ENCODE data around the gene UCN3. TPM values are rescaled to one million over a fixed set of nuclear protein-coding genes. Genes with fewer than 3 reads are reported as not detected.

Gene UCN3
- total RNA-seq, 2 donors from 2014 or later = not detected

GRCh38 chr10:5396556-5397300 lies 32.0 kb downstream of the UCN3 start:
- 50% methylated on average over 12 of the region's 12 CpGs for WGBS
- DNase-seq (ENCODE audit: low spot score) = no peak
- no peaks in the 10 kb centered on the region for H3K9me3 ChIP-seq
- H3K27me3 ChIP-seq (replicated peaks; ENCODE audit: insufficient read depth) = no peaks in the 10 kb centered on the region
- no peaks in the 10 kb centered on the region for H3K36me3 ChIP-seq
- H3K4me3 ChIP-seq = no peak overlapping the region
- intact Hi-C loops (cut with DNase I) = no loop called here
- no peak for TF ChIP-seq POLR2A (IDR thresholded peaks at IDR 0.05)
- TF ChIP-seq, protein P1, sequence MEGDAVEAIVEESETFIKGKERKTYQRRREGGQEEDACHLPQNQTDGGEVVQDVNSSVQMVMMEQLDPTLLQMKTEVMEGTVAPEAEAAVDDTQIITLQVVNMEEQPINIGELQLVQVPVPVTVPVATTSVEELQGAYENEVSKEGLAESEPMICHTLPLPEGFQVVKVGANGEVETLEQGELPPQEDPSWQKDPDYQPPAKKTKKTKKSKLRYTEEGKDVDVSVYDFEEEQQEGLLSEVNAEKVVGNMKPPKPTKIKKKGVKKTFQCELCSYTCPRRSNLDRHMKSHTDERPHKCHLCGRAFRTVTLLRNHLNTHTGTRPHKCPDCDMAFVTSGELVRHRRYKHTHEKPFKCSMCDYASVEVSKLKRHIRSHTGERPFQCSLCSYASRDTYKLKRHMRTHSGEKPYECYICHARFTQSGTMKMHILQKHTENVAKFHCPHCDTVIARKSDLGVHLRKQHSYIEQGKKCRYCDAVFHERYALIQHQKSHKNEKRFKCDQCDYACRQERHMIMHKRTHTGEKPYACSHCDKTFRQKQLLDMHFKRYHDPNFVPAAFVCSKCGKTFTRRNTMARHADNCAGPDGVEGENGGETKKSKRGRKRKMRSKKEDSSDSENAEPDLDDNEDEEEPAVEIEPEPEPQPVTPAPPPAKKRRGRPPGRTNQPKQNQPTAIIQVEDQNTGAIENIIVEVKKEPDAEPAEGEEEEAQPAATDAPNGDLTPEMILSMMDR (IDR thresholded peaks at IDR 0.05) = no peak
- TF ChIP-seq POLR2AphosphoS5 (IDR thresholded peaks at IDR 0.05) = no peak
- H3K27ac ChIP-seq = no peak overlapping the region
- H3K4me1 ChIP-seq (replicated peaks) = no peaks in the 10 kb centered on the region

- WGBS = 72% methylated on average over 6 of the region's 6 CpGs
- intact Hi-C loops (cut with DNase I) = no loop called here
- Histone ChIP-seq H3K4me3 (no peak overlapping the region), H3K36me3 (no peaks in the 10 kb centered on the region), H3K27ac (no peak overlapping the region), H3K4me1 (replicated peaks) (no peaks in the 10 kb centered on the region), H3K9me3 (no peaks in the 10 kb centered on the region), H3K27me3 (replicated peaks; ENCODE audit: insufficient read depth) (no peaks in the 10 kb centered on the region)
- no peak for TF ChIP-seq POLR2AphosphoS5 (IDR thresholded peaks at IDR 0.05)
- no peak for DNase-seq (ENCODE audit: low spot score)
Measured at GRCh38 chr10:5399332-5399731, 34.6 kb downstream of the UCN3 start.

- WGBS = 85% methylated on average over 9 of the region's 9 CpGs
- no peaks in the 10 kb centered on the region for H3K36me3 ChIP-seq
- TF ChIP-seq, protein P1 (IDR thresholded peaks at IDR 0.05) = no peak
- TF ChIP-seq POLR2AphosphoS5 (IDR thresholded peaks at IDR 0.05) (no peak), POLR2A (IDR thresholded peaks at IDR 0.05) (no peak)
- H3K4me3 ChIP-seq = no peak overlapping the region
- H3K27ac ChIP-seq = no peak overlapping the region
- DNase-seq (ENCODE audit: low spot score) = no peak
- no peaks in the 10 kb centered on the region for H3K4me1 ChIP-seq (replicated peaks)
- no peaks in the 10 kb centered on the region for H3K9me3 ChIP-seq
- H3K27me3 ChIP-seq (replicated peaks; ENCODE audit: insufficient read depth) = no peaks in the 10 kb centered on the region
- intact Hi-C loops (cut with DNase I) = no loop called here
Measured at GRCh38 chr10:5400468-5401240, 35.9 kb downstream of the UCN3 start.

- 86% methylated on average over 3 of the region's 3 CpGs for WGBS
- no peak overlapping the region for H3K4me3 ChIP-seq
Measured at GRCh38 chr10:5402798-5403197, 38.0 kb downstream of the UCN3 start.

More at GRCh38 chr10:5402798-5403197, 38.0 kb downstream of the UCN3 start:
- intact Hi-C loops (cut with DNase I) = no loop called here
- Histone ChIP-seq H3K27ac (no peak overlapping the region), H3K27me3 (replicated peaks; ENCODE audit: insufficient read depth) (no peaks in the 10 kb centered on the region), H3K36me3 (no peaks in the 10 kb centered on the region), H3K9me3 (no peaks in the 10 kb centered on the region), H3K4me1 (replicated peaks) (no peaks in the 10 kb centered on the region)
- TF ChIP-seq POLR2AphosphoS5 (IDR thresholded peaks at IDR 0.05) (no peak), POLR2A (IDR thresholded peaks at IDR 0.05) (no peak)
- TF ChIP-seq, protein P1 (IDR thresholded peaks at IDR 0.05) = no peak
- no peak for DNase-seq (ENCODE audit: low spot score)
